HEK293 (cell line): Measurements from ENCODE around the gene FIP1L1.

Experiments
- CTCF ChIA-PET: fragments of 350-600 bp; formaldehyde crosslinking; extraction: SDS; loops from one replicate; lab custom pipeline; 2021; ENCODE audit warnings: antibody characterized with exemption; lab: Yijun Ruan, JAX
- POLR2A ChIA-PET: fragments of 300-600 bp; formaldehyde crosslinking; extraction: SDS; loops from one replicate; lab custom pipeline; 2020; ENCODE audit warnings: antibody characterized with exemption, inconsistent platforms; lab: Yijun Ruan, JAX
- H3K27ac ChIP-seq: fragments of 200-500 bp; sonication (Bioruptor generic); 2 replicates; pipeline ENCODE4 v1.5.1; 2014; ENCODE audit warnings: low read depth, low read length, control low read depth, inconsistent platforms; ENCODE audit errors: extremely low read depth
- H3K36me3 ChIP-seq, 2 experiments: fragments of 200-500 bp in 1 of 2; sonication (Bioruptor generic) in 1 of 2; 1 replicate in 1 of 2; 2 replicates in 1 of 2; pipeline ENCODE4 v1.5.1; 2014 to 2017; ENCODE audit warnings: inconsistent platforms in 2 of 2, low read length in 2 of 2; ENCODE audit not compliant: control insufficient read depth in 2 of 2, insufficient read depth in 1 of 2
- H3K4me1 ChIP-seq: fragments of 200-500 bp; sonication (Bioruptor generic); 2 replicates; pipeline ENCODE4 v1.5.1; 2014; ENCODE audit warnings: mild to moderate bottlenecking, low read length, inconsistent platforms; ENCODE audit not compliant: control insufficient read depth, insufficient read depth
- H3K4me3 ChIP-seq: 2 replicates; pipeline ENCODE4 v1.5.1; 2011; ENCODE audit warnings: low read depth, mild to moderate bottlenecking, control low read depth, low read length, moderate library complexity
- H3K9me3 ChIP-seq: fragments of 200-500 bp; sonication (Bioruptor generic); 2 replicates; pipeline ENCODE4 v1.5.1; 2014; ENCODE audit warnings: low read depth, low read length, inconsistent platforms; ENCODE audit not compliant: control insufficient read depth, insufficient read depth
- AEBP2 ChIP-seq: fragments of 450-650 bp; formaldehyde crosslinking; IDR thresholded peaks from 2 replicates; pipeline ENCODE4 v1.5.1; 2016; ENCODE audit warnings: missing biosample characterization, missing genetic modification characterization, borderline replicate concordance
- GLI4 ChIP-seq: fragments of 450-650 bp; formaldehyde crosslinking; IDR thresholded peaks from 2 replicates; pipeline ENCODE4 v1.5.1; 2016; ENCODE audit warnings: missing biosample characterization, missing genetic modification characterization
- HOXA7 ChIP-seq: sonication (generic); formaldehyde crosslinking; IDR thresholded peaks from 2 replicates; pipeline ENCODE4 v1.8.1; 2022; ENCODE audit warnings: missing genetic modification reagents, borderline replicate concordance
- OSR2 ChIP-seq: fragments of 450-650 bp; formaldehyde crosslinking; IDR thresholded peaks from 2 replicates; pipeline ENCODE4 v1.5.1; 2016; ENCODE audit warnings: missing biosample characterization, missing genetic modification characterization
- YY2 ChIP-seq: fragments of 450-650 bp; formaldehyde crosslinking; IDR thresholded peaks from 2 replicates; pipeline ENCODE4 v1.5.1; 2016; ENCODE audit warnings: missing biosample characterization, missing genetic modification characterization
- ZBTB17 ChIP-seq: fragments of 450-650 bp; formaldehyde crosslinking; IDR thresholded peaks from 2 replicates; pipeline ENCODE4 v1.5.1; 2016; ENCODE audit warnings: missing biosample characterization, missing genetic modification characterization
- ZBTB44 ChIP-seq: fragments of 450-650 bp; IDR thresholded peaks from 2 replicates; pipeline ENCODE4 v1.5.1; 2018; ENCODE audit warnings: missing biosample characterization, mild to moderate bottlenecking, missing genetic modification characterization
- ZBTB48 ChIP-seq: fragments of 450-650 bp; formaldehyde crosslinking; IDR thresholded peaks from 2 replicates; pipeline ENCODE4 v1.5.1; 2016; ENCODE audit warnings: missing biosample characterization, missing genetic modification characterization
- ZBTB6 ChIP-seq: fragments of 450-650 bp; formaldehyde crosslinking; IDR thresholded peaks from 2 replicates; pipeline ENCODE4 v1.5.1; 2017; ENCODE audit warnings: missing biosample characterization, missing genetic modification characterization
- ZBTB8A ChIP-seq: fragments of 450-650 bp; formaldehyde crosslinking; IDR thresholded peaks from 2 replicates; pipeline ENCODE4 v1.5.1; 2016; ENCODE audit warnings: missing biosample characterization, missing genetic modification characterization
- ZNF16 ChIP-seq: fragments of 450-650 bp; formaldehyde crosslinking; IDR thresholded peaks from 2 replicates; pipeline ENCODE4 v1.5.1; 2016; ENCODE audit warnings: low read depth, missing biosample characterization, missing genetic modification characterization
- ZNF175 ChIP-seq: fragments of 450-650 bp; formaldehyde crosslinking; IDR thresholded peaks from 2 replicates; pipeline ENCODE4 v1.5.1; 2016; ENCODE audit warnings: missing biosample characterization, missing genetic modification characterization
- ZNF248 ChIP-seq: fragments of 450-650 bp; formaldehyde crosslinking; IDR thresholded peaks from 2 replicates; pipeline ENCODE4 v1.5.1; 2017; ENCODE audit warnings: missing biosample characterization, missing genetic modification characterization
- ZNF350 ChIP-seq: fragments of 450-650 bp; formaldehyde crosslinking; IDR thresholded peaks from 2 replicates; pipeline ENCODE4 v1.5.0; 2017; ENCODE audit warnings: missing biosample characterization, mild to moderate bottlenecking, missing genetic modification characterization
- ZNF391 ChIP-seq: fragments of 450-650 bp; formaldehyde crosslinking; IDR thresholded peaks from 2 replicates; pipeline ENCODE4 v1.5.1; 2016; ENCODE audit warnings: low read depth, missing biosample characterization, missing genetic modification characterization, borderline replicate concordance
- ZNF791 ChIP-seq: fragments of 450-650 bp; formaldehyde crosslinking; IDR thresholded peaks from 2 replicates; pipeline ENCODE4 v1.5.1; 2016; ENCODE audit warnings: missing biosample characterization, missing genetic modification characterization
- ZNF792 ChIP-seq: fragments of 450-650 bp; formaldehyde crosslinking; IDR thresholded peaks from 2 replicates; pipeline ENCODE4 v1.5.1; 2016; ENCODE audit warnings: missing biosample characterization, missing genetic modification characterization
- TF ChIP-seq, protein P1 (sequence below): fragments of 450-650 bp; formaldehyde crosslinking; IDR thresholded peaks from 2 replicates; pipeline ENCODE4 v1.5.1; 2016; ENCODE audit warnings: missing biosample characterization, missing genetic modification characterization
- TF ChIP-seq, protein P2 (sequence below): IDR thresholded peaks from 2 replicates; pipeline ENCODE4 v1.6.1; 2011; ENCODE audit warnings: mild to moderate bottlenecking, low read depth, low read length, borderline replicate concordance
- TF ChIP-seq, protein P3 (sequence below): sonication (generic); formaldehyde crosslinking; IDR thresholded peaks from 2 replicates; pipeline ENCODE4 v1.8.1; 2022; ENCODE audit warnings: mild to moderate bottlenecking, moderate library complexity, missing genetic modification reagents

The FIP1L1 gene

GRCh38 chr4:53480909-53481308 is 103.5 kb downstream of the FIP1L1 start:
- Histone ChIP-seq H3K4me3 (no peak overlapping the region), H3K36me3 (peaks cover 0 to 4% of the 10 kb centered on the region in 2 experiments; a peak in 1 of 3 replicates), H3K4me1 (no peaks in the 10 kb centered on the region), H3K27ac (no peak overlapping the region), H3K9me3 (no peaks in the 10 kb centered on the region)
- ChIA-PET POLR2A (no interaction called here), CTCF (interaction anchor here (1.2 kb wide), 1 partner anchor 10 kb away, joined by 4 read pairs; no protein-coding TSS in a partner anchor)
- no peak for TF ChIP-seq ZNF16 (tag by site-specific recombination)
- TF ChIP-seq GLI4 (tag by site-specific recombination) = no peak
- no peak for TF ChIP-seq ZNF350 (tag by site-specific recombination)
- TF ChIP-seq, protein P1, sequence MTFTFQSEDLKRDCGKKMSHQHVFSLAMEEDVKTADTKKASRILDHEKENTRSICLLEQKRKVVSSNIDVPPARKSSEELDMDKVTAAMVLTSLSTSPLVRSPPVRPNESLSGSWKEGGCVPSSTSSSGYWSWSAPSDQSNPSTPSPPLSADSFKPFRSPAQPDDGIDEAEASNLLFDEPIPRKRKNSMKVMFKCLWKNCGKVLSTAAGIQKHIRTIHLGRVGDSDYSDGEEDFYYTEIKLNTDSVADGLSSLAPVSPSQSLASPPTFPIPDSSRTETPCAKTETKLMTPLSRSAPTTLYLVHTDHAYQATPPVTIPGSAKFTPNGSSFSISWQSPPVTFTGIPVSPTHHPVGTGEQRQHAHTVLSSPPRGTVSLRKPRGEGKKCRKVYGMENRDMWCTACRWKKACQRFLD (tag by site-specific recombination) = no peak
- TF ChIP-seq ZNF391 (tag by site-specific recombination) = no peak
- TF ChIP-seq, protein P2, sequence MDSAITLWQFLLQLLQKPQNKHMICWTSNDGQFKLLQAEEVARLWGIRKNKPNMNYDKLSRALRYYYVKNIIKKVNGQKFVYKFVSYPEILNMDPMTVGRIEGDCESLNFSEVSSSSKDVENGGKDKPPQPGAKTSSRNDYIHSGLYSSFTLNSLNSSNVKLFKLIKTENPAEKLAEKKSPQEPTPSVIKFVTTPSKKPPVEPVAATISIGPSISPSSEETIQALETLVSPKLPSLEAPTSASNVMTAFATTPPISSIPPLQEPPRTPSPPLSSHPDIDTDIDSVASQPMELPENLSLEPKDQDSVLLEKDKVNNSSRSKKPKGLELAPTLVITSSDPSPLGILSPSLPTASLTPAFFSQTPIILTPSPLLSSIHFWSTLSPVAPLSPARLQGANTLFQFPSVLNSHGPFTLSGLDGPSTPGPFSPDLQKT = no peak
- no peak for TF ChIP-seq ZNF248 (tag by site-specific recombination)
- no peak for TF ChIP-seq ZBTB6 (tag by site-specific recombination)
- no peak for TF ChIP-seq ZNF792 (tag by site-specific recombination)
- TF ChIP-seq ZBTB44 (tag by site-specific recombination) = no peak
- no peak for TF ChIP-seq ZNF175 (tag by site-specific recombination)
- TF ChIP-seq ZBTB8A = no peak
- no peak for TF ChIP-seq OSR2 (tag by site-specific recombination)
- TF ChIP-seq ZNF791 = no peak

DNA sequence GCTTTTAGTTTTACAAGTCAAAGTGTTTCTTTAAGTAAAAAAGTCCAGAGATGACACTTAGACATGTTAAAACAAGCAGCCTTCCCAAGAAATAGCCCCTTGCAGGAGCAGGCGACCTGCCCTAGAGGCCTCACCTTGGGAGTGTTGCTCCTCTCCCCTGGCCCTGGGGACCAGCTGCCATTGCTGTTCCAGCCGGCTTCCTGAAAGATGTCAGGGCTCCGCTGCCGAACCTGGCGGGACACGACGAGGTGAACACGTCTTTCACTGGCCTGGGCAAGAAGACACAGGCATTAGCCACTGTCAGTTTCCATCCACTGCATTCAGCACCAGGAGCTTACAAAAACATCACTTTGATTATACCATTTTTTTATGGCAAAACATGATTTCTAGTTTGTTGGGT is 104.1 kb downstream of the FIP1L1 start:
- no peaks in the 10 kb centered on the region for H3K9me3 ChIP-seq
- no peak for TF ChIP-seq HOXA7 (CRISPR knock-in tag)
- TF ChIP-seq ZBTB17 (tag by site-specific recombination) = no peak
- no peak for TF ChIP-seq ZBTB48 (tag by site-specific recombination)
- TF ChIP-seq, protein P3, sequence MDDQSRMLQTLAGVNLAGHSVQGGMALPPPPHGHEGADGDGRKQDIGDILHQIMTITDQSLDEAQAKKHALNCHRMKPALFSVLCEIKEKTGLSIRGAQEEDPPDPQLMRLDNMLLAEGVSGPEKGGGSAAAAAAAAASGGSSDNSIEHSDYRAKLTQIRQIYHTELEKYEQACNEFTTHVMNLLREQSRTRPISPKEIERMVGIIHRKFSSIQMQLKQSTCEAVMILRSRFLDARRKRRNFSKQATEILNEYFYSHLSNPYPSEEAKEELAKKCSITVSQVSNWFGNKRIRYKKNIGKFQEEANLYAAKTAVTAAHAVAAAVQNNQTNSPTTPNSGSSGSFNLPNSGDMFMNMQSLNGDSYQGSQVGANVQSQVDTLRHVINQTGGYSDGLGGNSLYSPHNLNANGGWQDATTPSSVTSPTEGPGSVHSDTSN (CRISPR knock-in tag) = no peak
- TF ChIP-seq AEBP2 (tag by site-specific recombination) = no peak
- no peak for TF ChIP-seq YY2
- no peak overlapping the region for H3K27ac ChIP-seq
- H3K4me1 ChIP-seq = no peaks in the 10 kb centered on the region
- H3K4me3 ChIP-seq = no peak overlapping the region
- peaks cover 0 to 1% of the 10 kb centered on the region in 2 experiments; a peak in 1 of 3 replicates for H3K36me3 ChIP-seq
- CTCF ChIA-PET = interaction anchor here (0.7 kb wide), 1 partner anchor 9 kb away, joined by 4 read pairs; no protein-coding TSS in a partner anchor
- POLR2A ChIA-PET = no interaction called here
